GM21786 (cell line): ENCODE data around the gene ZNHIT2.

Experiments used
- ATAC-seq: cut with Tn5 transposase; IDR thresholded peaks from one replicate; pipeline ENCODE4 v1.9.1; 2021; ENCODE audit not compliant: unreplicated experiment

Gene ZNHIT2

GRCh38 chr11:65107751-65108468 lies 9.6 kb downstream of the ZNHIT2 start:
- ATAC-seq, result no peak

- no peak for ATAC-seq
Measured at GRCh38 chr11:65107078-65107477, 10.4 kb downstream of the ZNHIT2 start.

GRCh38 chr11:65104628-65105027 lies 12.9 kb downstream of the ZNHIT2 start:
- no peak for ATAC-seq

GRCh38 chr11:65103476-65103875 lies 14.0 kb downstream of the ZNHIT2 start:
- ATAC-seq, result no peak

GRCh38 chr11:65102142-65103095 lies 15.1 kb downstream of the ZNHIT2 start:
- ATAC-seq, result no peak

GRCh38 chr11:65100674-65101350 lies 16.7 kb downstream of the ZNHIT2 start:
- no peak for ATAC-seq

- ATAC-seq, result no peak
Measured at GRCh38 chr11:65096926-65097325, 20.6 kb downstream of the ZNHIT2 start.

GRCh38 chr11:65095974-65096806 lies 21.3 kb downstream of the ZNHIT2 start, which contains the start of gene VPS51:
TSS of gene VPS51 (plus strand) at chr11:65096214. CDS start at chr11:65096251, 37 bp downstream.
- peak; percentile 90 for ATAC-seq

- ATAC-seq, result no peak
Measured at GRCh38 chr11:65095427-65095826, 22.1 kb downstream of the ZNHIT2 start.

GRCh38 chr11:65090628-65091027 lies 26.9 kb downstream of the ZNHIT2 start:
- ATAC-seq, result no peak

GRCh38 chr11:65089621-65090020 lies 27.9 kb downstream of the ZNHIT2 start:
- no peak for ATAC-seq

GRCh38 chr11:65087827-65088226 lies 29.7 kb downstream of the ZNHIT2 start:
- ATAC-seq, result no peak

- no peak for ATAC-seq
Measured at GRCh38 chr11:65087216-65087615, 30.3 kb downstream of the ZNHIT2 start.

GRCh38 chr11:65086809-65087208 lies 30.7 kb downstream of the ZNHIT2 start:
- ATAC-seq, result no peak

- ATAC-seq, result no peak
Measured at GRCh38 chr11:65085446-65085845, 32.1 kb downstream of the ZNHIT2 start.

GRCh38 chr11:65084598-65085375 lies 32.7 kb downstream of the ZNHIT2 start:
- peak; percentile 9 for ATAC-seq

- peak; percentile 81 for ATAC-seq
Measured at GRCh38 chr11:65083834-65084597, 33.5 kb downstream of the ZNHIT2 start, which contains the start of the genes CDCA5 and ZFPL1. TSS of gene CDCA5 (minus strand) at chr11:65084040. CDS start at chr11:65083978, 62 bp downstream. TSS of gene ZFPL1 (plus strand) at chr11:65084222. CDS start at chr11:65084699, 477 bp downstream.

GRCh38 chr11:65083134-65083833 lies 34.2 kb downstream of the ZNHIT2 start:
- no peak for ATAC-seq
